Measurements from ENCODE around the gene CACNA2D3. TPM values are rescaled to one million over a fixed set of nuclear protein-coding genes. Genes with fewer than 3 reads are reported as not detected.

The CACNA2D3 gene
- polyA plus RNA-seq, 1 donor from 2014 or later, result 26.2 TPM

DNA sequence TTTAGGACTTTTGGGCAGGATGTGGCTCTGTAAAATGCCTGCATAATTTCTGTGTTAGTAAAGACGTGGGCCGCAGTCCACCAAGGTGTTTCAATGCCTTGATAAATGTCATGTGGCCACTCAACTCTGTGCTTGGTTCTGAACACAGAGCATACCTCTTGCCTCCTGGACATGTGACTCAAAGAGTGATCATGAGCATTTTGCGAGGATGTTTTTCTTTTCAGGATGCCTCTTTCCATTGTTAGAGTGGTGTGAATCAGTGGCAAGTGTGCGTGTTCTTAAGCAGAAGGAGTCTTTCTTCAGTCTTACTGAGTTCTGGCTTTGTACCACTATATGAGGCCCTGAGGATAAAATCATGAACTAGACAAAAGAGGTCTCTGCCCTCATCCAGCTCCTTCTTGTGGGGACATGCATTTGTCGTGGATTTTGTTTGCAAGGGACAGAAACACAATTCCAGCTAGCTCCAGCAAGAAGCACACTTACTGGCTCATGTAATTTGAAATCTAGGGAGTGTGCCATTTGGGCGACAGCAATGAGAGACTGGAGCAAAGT is 442.1 kb downstream of the CACNA2D3 start:
- H3K79me2 ChIP-seq (replicated peaks; ENCODE audit: insufficient read depth, low read length), result no peaks in the 10 kb centered on the region
- no peak overlapping the region for H2AFZ ChIP-seq (ENCODE audit: low read depth, low read length)
- no peak overlapping the region for H3K4me3 ChIP-seq (ENCODE audit: low read length)
- no peak overlapping the region for H3K4me2 ChIP-seq (ENCODE audit: low read length)
- no peaks in the 10 kb centered on the region for H3K9me2 ChIP-seq (ENCODE audit: insufficient read depth, low read length)
- H4K20me1 ChIP-seq (ENCODE audit: insufficient read depth), result no peaks in the 10 kb centered on the region
- TF ChIP-seq SMC3 (conservative IDR thresholded peaks at IDR 0.05; ENCODE audit: poor library complexity) (no peak), RAD21 (conservative IDR thresholded peaks at IDR 0.05) (no peak), REST (IDR thresholded peaks at IDR 0.05; ENCODE audit: borderline replicate concordance) (no peak), MXI1 (conservative IDR thresholded peaks at IDR 0.05; ENCODE audit: poor library complexity, severe bottlenecking) (no peak), EP300 (conservative IDR thresholded peaks at IDR 0.05; ENCODE audit: poor library complexity, severe bottlenecking) (no peak), TAF1 (IDR thresholded peaks at IDR 0.05; ENCODE audit: low read depth) (no peak), EZH2 (IDR thresholded peaks at IDR 0.05; ENCODE audit: borderline replicate concordance, insufficient read depth, low read length, poor library complexity, severe bottlenecking) (no peak), POLR2AphosphoS5 (IDR thresholded peaks at IDR 0.05) (no peak)
- TF ChIP-seq, protein P1, sequence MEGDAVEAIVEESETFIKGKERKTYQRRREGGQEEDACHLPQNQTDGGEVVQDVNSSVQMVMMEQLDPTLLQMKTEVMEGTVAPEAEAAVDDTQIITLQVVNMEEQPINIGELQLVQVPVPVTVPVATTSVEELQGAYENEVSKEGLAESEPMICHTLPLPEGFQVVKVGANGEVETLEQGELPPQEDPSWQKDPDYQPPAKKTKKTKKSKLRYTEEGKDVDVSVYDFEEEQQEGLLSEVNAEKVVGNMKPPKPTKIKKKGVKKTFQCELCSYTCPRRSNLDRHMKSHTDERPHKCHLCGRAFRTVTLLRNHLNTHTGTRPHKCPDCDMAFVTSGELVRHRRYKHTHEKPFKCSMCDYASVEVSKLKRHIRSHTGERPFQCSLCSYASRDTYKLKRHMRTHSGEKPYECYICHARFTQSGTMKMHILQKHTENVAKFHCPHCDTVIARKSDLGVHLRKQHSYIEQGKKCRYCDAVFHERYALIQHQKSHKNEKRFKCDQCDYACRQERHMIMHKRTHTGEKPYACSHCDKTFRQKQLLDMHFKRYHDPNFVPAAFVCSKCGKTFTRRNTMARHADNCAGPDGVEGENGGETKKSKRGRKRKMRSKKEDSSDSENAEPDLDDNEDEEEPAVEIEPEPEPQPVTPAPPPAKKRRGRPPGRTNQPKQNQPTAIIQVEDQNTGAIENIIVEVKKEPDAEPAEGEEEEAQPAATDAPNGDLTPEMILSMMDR (IDR thresholded peaks at IDR 0.05; ENCODE audit: poor library complexity, severe bottlenecking), result no peak
- no peak overlapping the region for H3K27ac ChIP-seq (ENCODE audit: low read length)
- H3K9ac ChIP-seq (ENCODE audit: low read length), result no peak overlapping the region
- no peaks in the 10 kb centered on the region for H3K9me3 ChIP-seq (ENCODE audit: low read length)
- no peaks in the 10 kb centered on the region for H3K27me3 ChIP-seq (ENCODE audit: insufficient read depth, low read depth, low read length)
- no peaks in the 10 kb centered on the region for H3K36me3 ChIP-seq (ENCODE audit: insufficient read depth, low read length)
- no peaks in the 10 kb centered on the region for H3F3A ChIP-seq (ENCODE audit: insufficient read depth, low read length, poor library complexity, severe bottlenecking)

- Histone ChIP-seq H3K27ac (ENCODE audit: low read length) (no peak overlapping the region), H3F3A (ENCODE audit: insufficient read depth, low read length, poor library complexity, severe bottlenecking) (no peaks in the 10 kb centered on the region), H3K4me2 (ENCODE audit: low read length) (no peak overlapping the region), H3K9me3 (ENCODE audit: low read length) (no peaks in the 10 kb centered on the region), H3K4me3 (ENCODE audit: low read length) (no peak overlapping the region), H3K27me3 (ENCODE audit: insufficient read depth, low read depth, low read length) (no peaks in the 10 kb centered on the region), H3K36me3 (ENCODE audit: insufficient read depth, low read length) (no peaks in the 10 kb centered on the region), H3K9ac (ENCODE audit: low read length) (no peak overlapping the region), H3K9me2 (ENCODE audit: insufficient read depth, low read length) (no peaks in the 10 kb centered on the region), H3K79me2 (replicated peaks; ENCODE audit: insufficient read depth, low read length) (no peaks in the 10 kb centered on the region), H4K20me1 (ENCODE audit: insufficient read depth) (no peaks in the 10 kb centered on the region), H2AFZ (ENCODE audit: low read depth, low read length) (no peak overlapping the region)
- no peak for TF ChIP-seq RAD21 (conservative IDR thresholded peaks at IDR 0.05)
- no peak for TF ChIP-seq MXI1 (conservative IDR thresholded peaks at IDR 0.05; ENCODE audit: poor library complexity, severe bottlenecking)
- TF ChIP-seq, protein P1 (IDR thresholded peaks at IDR 0.05; ENCODE audit: poor library complexity, severe bottlenecking), result no peak
- TF ChIP-seq TAF1 (IDR thresholded peaks at IDR 0.05; ENCODE audit: low read depth), result no peak
- no peak for TF ChIP-seq SMC3 (conservative IDR thresholded peaks at IDR 0.05; ENCODE audit: poor library complexity)
- TF ChIP-seq EZH2 (IDR thresholded peaks at IDR 0.05; ENCODE audit: borderline replicate concordance, insufficient read depth, low read length, poor library complexity, severe bottlenecking), result no peak
- TF ChIP-seq POLR2AphosphoS5 (IDR thresholded peaks at IDR 0.05), result no peak
- TF ChIP-seq EP300 (conservative IDR thresholded peaks at IDR 0.05; ENCODE audit: poor library complexity, severe bottlenecking), result no peak
Observed at GRCh38 chr3:54565956-54566355, 443.6 kb downstream of the CACNA2D3 start.

Measured in neural cell (in vitro differentiated cells).